ENCODE results near the gene RSBN1. TPM values are rescaled to one million over a fixed set of nuclear protein-coding genes. Genes with fewer than 3 reads are reported as not detected.

The RSBN1 gene
- total RNA-seq, 1 experiment from 2014 or later = 16.6 TPM

GRCh38 chr1:113747376-113747775, 64.9 kb downstream of the RSBN1 start (continued):
- TF ChIP-seq SRF (IDR thresholded peaks at IDR 0.05; ENCODE audit: low read depth) = no peak
- no peak for TF ChIP-seq CBX3 (IDR thresholded peaks at IDR 0.05; ENCODE audit: low read depth)
- no peak for TF ChIP-seq POLR2AphosphoS5 (IDR thresholded peaks at IDR 0.05; ENCODE audit: low read depth, low read length)
- TF ChIP-seq SP1 (IDR thresholded peaks at IDR 0.05; ENCODE audit: low read depth) = no peak
- no peak for TF ChIP-seq SIN3A (IDR thresholded peaks at IDR 0.05; ENCODE audit: low read depth)
- no peak for TF ChIP-seq YY1 (IDR thresholded peaks at IDR 0.05; ENCODE audit: extremely low read depth, insufficient replicate concordance, low read depth, low read length)

GRCh38 chr1:113745425-113745824, 66.9 kb downstream of the RSBN1 start:
- H3K9ac ChIP-seq (ENCODE audit: low read length) = no peak overlapping the region
- H3K9me3 ChIP-seq (ENCODE audit: control insufficient read depth in 1 of 2, insufficient read depth in 1 of 2, low read depth in 1 of 2, low read length in 2 of 2) = no peaks in the 10 kb centered on the region
- ChIA-PET POLR2A (no interaction called here), RAD21 (ENCODE audit: low non-redundant PET in 1 of 2, low total read pairs in 2 of 2, uncharacterized antibody in 2 of 2, unreplicated experiment in 2 of 2) (no interaction called here), CTCF (no interaction called here)
- H3K4me1 ChIP-seq (ENCODE audit: control insufficient read depth in 1 of 2, insufficient read depth in 2 of 2, low read length in 2 of 2) = peaks cover 0 to 5% of the 10 kb centered on the region in 2 experiments; a peak in 1 of 4 replicates
- intact Hi-C loops (cut with micrococcal nuclease) = no loop called here
- no peaks in the 10 kb centered on the region for H3K27me3 ChIP-seq (ENCODE audit: insufficient read depth, low read length)
- BruUV-seq (replicated peaks) = no TSS peak
- H3K36me3 ChIP-seq (ENCODE audit: control insufficient read depth in 1 of 2, insufficient read depth in 2 of 2, low read length in 2 of 2) = no peaks in the 10 kb centered on the region
- H3K9me2 ChIP-seq (ENCODE audit: insufficient read depth) = no peaks in the 10 kb centered on the region
- DNase-seq (ENCODE audit: low read depth, low spot score) (no peak), ATAC-seq (no peak)
- TF ChIP-seq JUND (IDR thresholded peaks at IDR 0.05) (no peak), FOSL1 (IDR thresholded peaks at IDR 0.05; ENCODE audit: low read depth) (no peak), REST (IDR thresholded peaks at IDR 0.05; ENCODE audit: low read depth) (no peak), SRF (IDR thresholded peaks at IDR 0.05; ENCODE audit: low read depth) (no peak), ZFX (IDR thresholded peaks at IDR 0.05) (no peak), EZH2phosphoT487 (IDR thresholded peaks at IDR 0.05; ENCODE audit: borderline replicate concordance) (no peak), EGR1 (IDR thresholded peaks at IDR 0.05; ENCODE audit: low read depth) (no peak), SP1 (IDR thresholded peaks at IDR 0.05; ENCODE audit: low read depth) (no peak)
- no peak overlapping the region for H3K4me2 ChIP-seq (ENCODE audit: low read length)
- H3K4me3 ChIP-seq (replicated peaks in 1 of 2; ENCODE audit: low read depth in 1 of 2, low read length in 2 of 2) = no peak overlapping the region
- H3K79me2 ChIP-seq (ENCODE audit: insufficient read depth, low read length) = no peaks in the 10 kb centered on the region
- H4K20me1 ChIP-seq (ENCODE audit: insufficient read depth) = no peaks in the 10 kb centered on the region
- no peak overlapping the region for H3K27ac ChIP-seq (ENCODE audit: low read depth, low read length)
- H2AFZ ChIP-seq (ENCODE audit: low read depth, low read length, poor library complexity, severe bottlenecking) = no peak overlapping the region
